H1 (cell line): ENCODE measurements around the gene SPG7. TPM values are rescaled to one million over a fixed set of nuclear protein-coding genes. Genes with fewer than 3 reads are reported as not detected.
A peak's percentile ranks its signal among the peaks of the same experiment; 100 is the strongest.

Experiments
- CTCF ChIA-PET: fragments of 300-600 bp; sonication (Branson Sonifier 250); formaldehyde crosslinking; loops from one replicate; lab custom pipeline; 2021; ENCODE audit not compliant: partially characterized antibody; lab: Charles Lee
- POLR2A ChIA-PET: fragments of 300-600 bp; sonication (Branson Sonifier 250); formaldehyde crosslinking; loops from one replicate; lab custom pipeline; 2021; ENCODE audit warnings: inconsistent platforms; ENCODE audit not compliant: partially characterized antibody; lab: Charles Lee
- DNase-seq, 2 experiments: peaks; one replicate each; pipeline versions ENCODE4 v3.0.0 to v3.0.0-alpha.2; 2010 to 2022; ENCODE audit warnings: low spot score in 2 of 2, low read depth in 1 of 2, mixed read lengths in 1 of 2
- FAIRE-seq: peaks from 2 replicates; lab custom pipeline; 2011; peaks lifted over from hg19 to GRCh38; lab: Jason Lieb, UNC
- H2AFZ ChIP-seq: 2 replicates; pipeline ENCODE4 v1.8.1; 2012; ENCODE audit warnings: low read length, inconsistent platforms
- H2AK5ac ChIP-seq: 2 replicates; pipeline ENCODE4 v1.6.1; 2013; ENCODE audit warnings: low read depth, low read length
- H2BK120ac ChIP-seq: replicated peaks from 2 replicates; pipeline ENCODE3; 2013; ENCODE audit warnings: low read depth, low read length, inconsistent platforms
- H2BK12ac ChIP-seq: 2 replicates; pipeline ENCODE4 v1.6.1; 2013; ENCODE audit warnings: low read depth, low read length
- H2BK15ac ChIP-seq: 2 replicates; pipeline ENCODE4 v1.6.1; 2013; ENCODE audit warnings: low read length
- H2BK20ac ChIP-seq: 2 replicates; pipeline ENCODE4 v1.6.1; 2013; ENCODE audit warnings: low read length
- H2BK5ac ChIP-seq: 2 replicates; pipeline ENCODE4 v1.6.1; 2013; ENCODE audit warnings: low read depth, low read length
- H3K14ac ChIP-seq: 2 replicates; pipeline ENCODE4 v1.6.1; 2013; ENCODE audit warnings: inconsistent platforms; ENCODE audit not compliant: insufficient read length
- H3K18ac ChIP-seq: 2 replicates; pipeline ENCODE4 v1.6.1; 2013; ENCODE audit warnings: low read length; ENCODE audit errors: extremely low read depth
- H3K23ac ChIP-seq: 2 replicates; pipeline ENCODE4 v1.6.1; 2013; ENCODE audit warnings: inconsistent platforms; ENCODE audit not compliant: insufficient read length
- H3K23me2 ChIP-seq: 2 replicates; pipeline ENCODE4 v1.6.1; 2013; ENCODE audit warnings: low read depth, low read length
- H3K27ac ChIP-seq: 2 replicates; pipeline ENCODE4 v1.6.1; 2011; ENCODE audit warnings: low read depth, low read length, inconsistent platforms
- H3K27me3 ChIP-seq, 4 experiments: replicated peaks in 1 of 4; 1 replicate in 1 of 4; 2 replicates in 3 of 4; pipeline versions ENCODE4 v1.6.1 to v1.8.1; 2011 to 2013; ENCODE audit warnings: low read length in 3 of 4, mild to moderate bottlenecking in 3 of 4, inconsistent platforms in 2 of 4, mixed read lengths in 2 of 4, moderate library complexity in 1 of 4; ENCODE audit not compliant: control insufficient read depth in 3 of 4, insufficient read depth in 3 of 4; ENCODE audit errors: extremely low read depth in 1 of 4
- H3K36me3 ChIP-seq, 4 experiments: 2 replicates each; pipeline versions ENCODE4 v1.6.1 to v1.8.1; 2011 to 2013; ENCODE audit warnings: mild to moderate bottlenecking in 4 of 4, low read length in 3 of 4, moderate library complexity in 2 of 4, control low read depth in 1 of 4, inconsistent platforms in 1 of 4; ENCODE audit not compliant: insufficient read depth in 4 of 4, control insufficient read depth in 2 of 4
- H3K4ac ChIP-seq: replicated peaks from 2 replicates; pipeline ENCODE3; 2013; ENCODE audit warnings: low read length, low read depth, mixed read lengths, inconsistent platforms; ENCODE audit not compliant: insufficient read length
- H3K4me1 ChIP-seq, 4 experiments: replicated peaks in 1 of 4; 1 replicate in 1 of 4; 2 replicates in 3 of 4; pipeline versions ENCODE4 v1.6.1 to v1.8.1; 2011 to 2013; ENCODE audit warnings: low read length in 3 of 4, inconsistent platforms in 2 of 4, mixed read lengths in 1 of 4; ENCODE audit not compliant: insufficient read depth in 4 of 4, control insufficient read depth in 3 of 4
- H3K4me2 ChIP-seq, 2 experiments: 2 replicates each; pipeline versions ENCODE4 v1.6.1 to v1.8.1; 2011 to 2013; ENCODE audit warnings: low read depth in 2 of 2, low read length in 2 of 2, control low read depth in 1 of 2, inconsistent platforms in 1 of 2, mild to moderate bottlenecking in 1 of 2; ENCODE audit not compliant: insufficient read depth in 1 of 2
- H3K4me3 ChIP-seq, 4 experiments: fragments of 200-600, 300-600 bp in 1 of 4; sonication (generic), shearing (Covaris generic), sonication (Bioruptor Twin) in 1 of 4; 2 replicates each; pipeline versions ENCODE4 v1.5.1 to v1.8.1; 2011 to 2016; ENCODE audit warnings: low read length in 4 of 4, low read depth in 3 of 4, control low read depth in 2 of 4, inconsistent platforms in 2 of 4, mild to moderate bottlenecking in 2 of 4, mixed read lengths in 1 of 4, moderate library complexity in 1 of 4; ENCODE audit not compliant: insufficient read depth in 2 of 4; ENCODE audit errors: extremely low read depth in 1 of 4
- H3K56ac ChIP-seq: replicated peaks from 2 replicates; pipeline ENCODE3; 2013; ENCODE audit warnings: low read depth, mild to moderate bottlenecking, mixed read lengths, low read length, inconsistent platforms; ENCODE audit not compliant: insufficient read length
- H3K79me1 ChIP-seq: 2 replicates; pipeline ENCODE4 v1.6.1; 2013; ENCODE audit warnings: low read depth, low read length, control low read depth
- H3K79me2 ChIP-seq, 2 experiments: 2 replicates each; pipeline versions ENCODE4 v1.6.1 to v1.8.1; 2012 to 2013; ENCODE audit warnings: low read length in 2 of 2, mild to moderate bottlenecking in 2 of 2, inconsistent platforms in 1 of 2; ENCODE audit not compliant: insufficient read depth in 2 of 2, control insufficient read depth in 1 of 2
- H3K9ac ChIP-seq, 4 experiments: replicated peaks in 1 of 4; 1 replicate in 1 of 4; 2 replicates in 3 of 4; pipeline versions ENCODE4 v1.6.1 to v1.8.1; 2011 to 2013; ENCODE audit warnings: low read depth in 3 of 4, low read length in 3 of 4, control low read depth in 2 of 4, mild to moderate bottlenecking in 2 of 4, moderate library complexity in 2 of 4, inconsistent platforms in 1 of 4; ENCODE audit errors: extremely low read depth in 1 of 4
- H3K9me3 ChIP-seq, 2 experiments: 2 replicates each; pipeline versions ENCODE4 v1.6.1 to v1.8.1; 2012 to 2013; ENCODE audit warnings: mild to moderate bottlenecking in 2 of 2, moderate library complexity in 2 of 2, control low read depth in 1 of 2, inconsistent platforms in 1 of 2, low read depth in 1 of 2, low read length in 1 of 2, mixed read lengths in 1 of 2; ENCODE audit not compliant: insufficient read depth in 2 of 2
- H4K20me1 ChIP-seq, 2 experiments: replicated peaks in 1 of 2; 2 replicates each; pipeline versions ENCODE3 to v1.8.1; 2011 to 2013; ENCODE audit warnings: inconsistent platforms in 2 of 2, low read length in 2 of 2, mild to moderate bottlenecking in 1 of 2; ENCODE audit not compliant: insufficient read depth in 2 of 2, control insufficient read depth in 1 of 2
- H4K5ac ChIP-seq: 2 replicates; pipeline ENCODE4 v1.6.1; 2013; ENCODE audit warnings: low read length, low read depth, mixed read lengths, inconsistent platforms; ENCODE audit not compliant: insufficient read length
- H4K8ac ChIP-seq: 2 replicates; pipeline ENCODE4 v1.8.0; 2013; ENCODE audit warnings: mild to moderate bottlenecking, moderate library complexity, low read length, inconsistent platforms; ENCODE audit not compliant: insufficient read depth; ENCODE audit errors: extremely low read depth
- H4K91ac ChIP-seq: replicated peaks from 2 replicates; pipeline ENCODE3; 2013; ENCODE audit warnings: low read length, mixed read lengths, inconsistent platforms; ENCODE audit not compliant: insufficient read length
- HDAC2 ChIP-seq, 2 experiments: fragments of 300-600 bp in 1 of 2; sonication (generic) in 1 of 2; IDR thresholded peaks; 2 replicates each; pipeline ENCODE4 v1.6.1; 2011 to 2012; ENCODE audit warnings: low read depth in 2 of 2, low read length in 2 of 2, mild to moderate bottlenecking in 2 of 2, moderate library complexity in 2 of 2, borderline replicate concordance in 1 of 2, inconsistent platforms in 1 of 2
- POLR2AphosphoS5 ChIP-seq: IDR thresholded peaks from 2 replicates; pipeline ENCODE4 v1.6.1; 2011; ENCODE audit warnings: low read depth, low read length
- WGBS, 2 experiments: shearing (Covaris generic) in 1 of 2; methylation state at CpG; one replicate each; pipeline versions ENCODE4 v1.1.6 to v1.1.7; 2013 to 2015; ENCODE audit warnings: low lambda C conversion rate in 2 of 2, mixed read lengths in 2 of 2, inconsistent platforms in 1 of 2, low coverage in 1 of 2, missing lambda C conversion rate in 1 of 2; ENCODE audit not compliant: insufficient replicate concordance in 2 of 2, insufficient coverage in 1 of 2, insufficient read length in 1 of 2; ENCODE audit errors: extremely low coverage in 1 of 2, missing lambda C conversion rate in 1 of 2; 5-methylcytosine and 5-hydroxymethylcytosine counted together
- polyA plus RNA-seq, 7 experiments: library from polyadenylated mRNA; depleted of rRNA in 3 of 7; stranded (reverse) in 5 of 7; unstranded in 2 of 7; fragments of >200 nt in 5 of 7; fragments of 200-250 nt in 2 of 7; gene quantifications; 1 replicate in 5 of 7; 2 replicates in 1 of 7; 4 replicates in 1 of 7; pipeline versions ENCODE4 v1.2.1 to v1.2.3, GENCODE V29; 2011 to 2013; ENCODE audit warnings: missing spikeins in 2 of 7, mixed read lengths in 2 of 7
- total RNA-seq: library from RNA; stranded (reverse); fragmentation: NEBNext Ultra II Directional; extraction: Animal tissue kit (Norgen Biotek cat#: 25700); gene quantifications from 2 replicates; pipeline ENCODE4 v1.2.1, GENCODE V29; 2021

Gene SPG7
- total and polyA plus RNA-seq, 2 of the 8 experiments (the other 6 are each of a cell fraction or from before 2014, with no cell fraction given), result 72.1 to 113 TPM

- TF ChIP-seq POLR2AphosphoS5 (no peak), HDAC2 (IDR thresholded peaks at IDR 0.05; ENCODE audit: borderline replicate concordance in 1 of 2, low read depth in 2 of 2, low read length in 2 of 2) (no peak)
- Histone ChIP-seq H3K36me3 (peaks cover 21 to 37% (median 32%) of the 10 kb centered on the region in 4 experiments), H3K79me2 (peaks cover 11 to 32% of the 10 kb centered on the region in 2 experiments), H3K79me1 (peaks cover 3% of the 10 kb centered on the region), H3K23ac (no peak overlapping the region), H3K9ac (no peak overlapping the region), H3K23me2 (peaks cover 18% of the 10 kb centered on the region), H3K4me1 (peaks cover 5 to 28% (median 8%) of the 10 kb centered on the region in 4 experiments), H2BK5ac (no peak overlapping the region), H2BK12ac (no peak overlapping the region), H4K20me1 (peaks cover 28 to 29% of the 10 kb centered on the region in 2 experiments), H4K5ac (no peak overlapping the region), H2BK15ac (no peak overlapping the region), H3K27ac (no peak overlapping the region), H4K8ac (no peak overlapping the region), H2BK120ac (no peak overlapping the region), H2AFZ (no peak overlapping the region), H3K4ac (no peak overlapping the region), H3K4me2 (peak overlapping the region; percentile 91), H4K91ac (no peak overlapping the region), H3K14ac (no peak overlapping the region), H3K56ac (no peak overlapping the region), H2BK20ac (no peak overlapping the region), H3K9me3 (no peaks in the 10 kb centered on the region), H3K4me3 (peak overlapping the region in 1 of 4 experiments; percentile 69; a peak in 2 of 8 replicates), H2AK5ac (no peak overlapping the region), H3K27me3 (no peaks in the 10 kb centered on the region), H3K18ac (no peak overlapping the region)
- CTCF ChIA-PET, result interaction anchor here (0.7 to 2.8 kb wide), 3 partner anchors 14 to 36 kb away, joined by 3 to 7 read pairs (median 3); no protein-coding TSS in a partner anchor
- FAIRE-seq (no peak), DNase-seq (no peak)
- POLR2A ChIA-PET, result interaction anchor here (1.2 to 5.5 kb wide), 15 partner anchors 10 to 160 kb away, joined by 3 to 63 read pairs (median 5); partner anchors contain the start of genes CHMP1A, CPNE7, SPATA33 and SPG7
- 89% methylated on average over 11 of the region's 12 CpGs; no CpG with 5 or more reads in 1 of the 2 experiments for WGBS, 2 experiments
Observed at GRCh38 chr16:89562939-89563338, 54.7 kb downstream of the SPG7 start.
